Small intestine (tissue), 7 donors: Measurements from ENCODE around the gene HMMR. TPM values are rescaled to one million over a fixed set of nuclear protein-coding genes. Genes with fewer than 3 reads are reported as not detected.

Source experiments
- DNase-seq, 2 donors: peaks; one replicate each; pipeline versions ENCODE4 v3.0.0 to v3.0.0-alpha.2; 2013
- FAIRE-seq: peaks from 2 replicates; lab custom pipeline; 2012; peaks lifted over from hg19 to GRCh38; lab: Jason Lieb, UNC
- H3K27ac ChIP-seq, 3 donors: one replicate each; pipeline ENCODE4 v1.5.1; 2013; ENCODE audit warnings: low read length in 2 of 3, mild to moderate bottlenecking in 2 of 3, control low read depth in 1 of 3, inconsistent platforms in 1 of 3, low read depth in 1 of 3, moderate library complexity in 1 of 3
- H3K27me3 ChIP-seq, 3 donors: one replicate each; pipeline ENCODE4 v1.6.1; 2013; ENCODE audit warnings: low read length in 3 of 3, inconsistent platforms in 1 of 3; ENCODE audit not compliant: control insufficient read depth in 3 of 3, insufficient read depth in 3 of 3
- H3K36me3 ChIP-seq, 3 donors: one replicate each; pipeline ENCODE4 v1.6.1; 2013; ENCODE audit warnings: low read length in 3 of 3, inconsistent platforms in 1 of 3, low read depth in 1 of 3, mild to moderate bottlenecking in 1 of 3, moderate library complexity in 1 of 3; ENCODE audit not compliant: control insufficient read depth in 3 of 3, insufficient read depth in 2 of 3
- H3K4me1 ChIP-seq, 3 donors: one replicate each; pipeline ENCODE4 v1.6.1; 2013; ENCODE audit warnings: low read length in 2 of 3, inconsistent platforms in 1 of 3, low read depth in 1 of 3, mild to moderate bottlenecking in 1 of 3, moderate library complexity in 1 of 3; ENCODE audit not compliant: control insufficient read depth in 3 of 3, insufficient read depth in 2 of 3
- H3K4me3 ChIP-seq, 3 donors: one replicate each; pipeline ENCODE4 v1.5.1; 2013; ENCODE audit warnings: low read length in 3 of 3, control low read depth in 1 of 3, inconsistent platforms in 1 of 3, low read depth in 1 of 3, mild to moderate bottlenecking in 1 of 3, moderate library complexity in 1 of 3
- H3K9me3 ChIP-seq, 2 donors: one replicate each; pipeline ENCODE4 v1.6.1; 2013; ENCODE audit warnings: low read depth in 1 of 2, low read length in 1 of 2; ENCODE audit not compliant: control insufficient read depth in 2 of 2, insufficient read depth in 1 of 2
- WGBS, 3 donors: extraction: QIAGEN DNeasy Blood & Tissue Kit; methylation state at CpG; one replicate each; pipeline ENCODE4 v1.1.7; 2013; 5-methylcytosine and 5-hydroxymethylcytosine counted together
- polyA plus RNA-seq, 4 donors: library from polyadenylated mRNA; stranded (reverse) in 3 of 4; unstranded in 1 of 4; fragments of 200-250 nt in 3 of 4; fragments of 120-200 nt in 1 of 4; gene quantifications; one replicate each; pipeline versions ENCODE4 v1.2.1 to v1.2.3, GENCODE V29; 2013
- donor health status: healthy with polysubstance abuse.
- donor health status: control.
- donor health status: control.
- donor health status: Bipolar disorder and iron deficiency.
- donor health status: healthy.

HMMR gene
- polyA plus RNA-seq, 4 donors: 1.1 to 22.5 (median 7.0) TPM

DNA sequence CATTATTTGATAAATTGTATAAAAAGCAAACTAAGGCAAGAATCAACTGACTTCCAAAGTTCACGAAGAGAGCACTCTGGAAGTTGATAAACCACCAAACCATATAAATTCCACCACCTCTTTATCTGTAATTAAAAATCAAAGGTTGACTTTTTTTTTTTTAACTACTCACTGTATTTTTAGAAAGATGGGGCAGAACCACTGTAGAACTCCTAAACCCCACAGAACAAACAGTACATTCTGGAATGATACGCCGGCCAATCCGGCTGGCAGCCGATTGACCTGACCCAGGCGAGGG lies 23.5 kb upstream of the HMMR start:
- Histone ChIP-seq H3K36me3 (peaks cover 0 to 4% (median 0%) of the 10 kb centered on the region in 3 donors), H3K27me3 (no peaks in the 10 kb centered on the region), H3K4me3 (peak overlapping the region in 2 of 3 donors; percentile 59 to 90), H3K4me1 (peaks cover 0 to 13% (median 0%) of the 10 kb centered on the region in 3 donors), H3K9me3 (no peaks in the 10 kb centered on the region), H3K27ac (peak overlapping the region; percentile 13 to 94 (median 84))
- WGBS, 3 donors: 1 to 2% (median 1%) methylated on average over 6 of the region's 6 CpGs
- DNase-seq: no peak
- FAIRE-seq: peak; percentile 5

DNA sequence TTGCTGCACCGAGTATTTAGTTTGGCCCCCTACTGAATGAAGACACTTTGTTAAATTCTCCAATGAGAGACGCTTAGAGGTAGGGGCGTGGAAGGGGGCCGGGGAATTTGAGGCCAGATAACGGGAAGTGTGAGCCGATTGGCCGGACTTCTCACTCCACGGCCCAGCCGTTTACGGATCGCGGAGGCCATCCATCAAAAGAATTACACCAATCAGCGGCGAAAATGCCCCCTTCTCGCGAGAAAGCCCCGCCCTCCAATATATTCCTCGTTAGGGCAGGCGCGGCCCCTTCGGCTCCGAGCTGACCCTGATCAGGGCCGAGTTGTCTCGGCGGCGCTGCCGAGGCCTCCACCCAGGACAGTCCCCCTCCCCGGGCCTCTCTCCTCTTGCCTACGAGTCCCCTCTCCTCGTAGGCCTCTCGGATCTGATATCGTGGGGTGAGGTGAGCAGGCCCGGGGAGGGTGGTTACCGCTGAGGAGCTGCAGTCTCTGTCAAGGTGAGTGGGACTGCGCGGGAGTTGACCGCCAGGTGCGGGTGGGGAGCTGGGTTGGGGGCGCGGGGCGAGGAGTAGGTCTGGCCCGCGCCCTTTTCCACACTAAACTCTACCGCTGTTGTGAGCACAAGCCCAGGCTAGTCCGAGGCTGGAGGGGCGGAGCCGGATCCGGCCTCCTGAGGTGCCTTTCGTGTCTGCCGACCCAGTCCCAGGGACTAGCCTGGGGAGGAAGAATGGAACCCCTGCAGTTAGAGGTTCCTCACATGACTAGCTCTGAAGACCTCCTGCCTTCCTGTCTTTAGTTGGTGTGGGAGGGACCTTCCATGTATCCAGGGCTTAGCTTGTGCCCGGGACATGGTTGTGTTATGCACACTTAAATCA lies 22.9 kb upstream of the HMMR start, which contains the start of gene CCNG1:
Gene CCNG1, plus strand, starts transcription at position 287 of the 874 bp plus-strand sequence. CDS start 1,662 bp downstream, outside the sequence.
- H3K4me3 ChIP-seq: peak within 1 kb of the TSS; percentile 59 to 90 (median 61)
- FAIRE-seq: no peak
- H3K27ac ChIP-seq: peak within 1 kb of the TSS; percentile 75 to 94 (median 91)
- peaks cover 0 to 13% (median 0%) of the 10 kb centered on the region in 3 donors for H3K4me1 ChIP-seq
- no peaks in the 10 kb centered on the region for H3K9me3 ChIP-seq
- DNase-seq: peak; percentile 97 to 98
- peaks cover 0 to 6% (median 0%) of the 10 kb centered on the region in 3 donors for H3K36me3 ChIP-seq
- WGBS, 3 donors: 0 to 1% (median 0%) methylated on average over 50 to 51 of the region's 51 CpGs
- no peaks in the 10 kb centered on the region for H3K27me3 ChIP-seq

DNA sequence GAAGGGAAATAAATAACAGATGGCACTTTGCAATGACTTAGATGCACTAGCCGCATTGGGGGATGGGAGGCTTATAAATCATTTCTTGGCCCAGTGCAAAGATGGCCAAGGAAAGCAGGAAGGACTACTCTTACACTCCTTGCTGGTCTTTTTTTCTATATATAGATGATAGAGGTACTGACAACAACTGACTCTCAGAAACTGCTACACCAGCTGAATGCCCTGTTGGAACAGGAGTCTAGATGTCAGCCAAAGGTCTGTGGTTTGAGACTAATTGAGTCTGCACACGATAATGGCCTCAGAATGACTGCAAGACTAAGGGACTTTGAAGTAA lies 21.4 kb upstream of the HMMR start:
- FAIRE-seq (no peak), DNase-seq (peak; percentile 58 to 60)
- Histone ChIP-seq H3K36me3 (peaks cover 2 to 8% (median 4%) of the 10 kb centered on the region in 3 donors), H3K4me1 (peaks cover 0 to 11% (median 0%) of the 10 kb centered on the region in 3 donors), H3K27me3 (no peaks in the 10 kb centered on the region), H3K9me3 (no peaks in the 10 kb centered on the region), H3K27ac (peak overlapping the region in 2 of 3 donors; percentile 3 to 94), H3K4me3 (peak overlapping the region in 2 of 3 donors; percentile 59 to 90)
- WGBS, 3 donors: 7 to 33% (median 31%) methylated on average over 2 of the region's 2 CpGs

DNA sequence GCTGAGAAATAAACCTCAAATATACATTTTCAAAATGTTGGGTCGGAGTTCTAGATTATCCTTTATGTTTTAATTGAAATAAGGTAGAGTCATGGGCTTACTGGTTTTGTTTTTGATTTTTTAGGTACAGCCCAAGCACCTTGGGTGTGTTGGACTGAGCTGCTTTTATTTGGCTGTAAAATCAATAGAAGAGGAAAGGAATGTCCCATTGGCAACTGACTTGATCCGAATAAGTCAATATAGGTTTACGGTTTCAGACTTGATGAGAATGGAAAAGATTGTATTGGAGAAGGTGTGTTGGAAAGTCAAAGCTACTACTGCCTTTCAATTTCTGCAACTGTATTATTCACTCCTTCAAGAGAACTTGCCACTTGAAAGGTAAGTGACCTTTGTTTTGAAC lies 19.5 kb upstream of the HMMR start:
- FAIRE-seq (no peak), DNase-seq (no peak)
- Histone ChIP-seq H3K4me1 (peaks cover 0 to 4% (median 0%) of the 10 kb centered on the region in 3 donors), H3K27ac (no peak overlapping the region), H3K9me3 (no peaks in the 10 kb centered on the region), H3K4me3 (peak overlapping the region in 2 of 3 donors; percentile 2 to 4), H3K36me3 (peaks cover 4 to 11% (median 8%) of the 10 kb centered on the region in 3 donors), H3K27me3 (no peaks in the 10 kb centered on the region)
- WGBS, 3 donors: 90 to 93% (median 91%) methylated on average over 3 of the region's 3 CpGs

DNA sequence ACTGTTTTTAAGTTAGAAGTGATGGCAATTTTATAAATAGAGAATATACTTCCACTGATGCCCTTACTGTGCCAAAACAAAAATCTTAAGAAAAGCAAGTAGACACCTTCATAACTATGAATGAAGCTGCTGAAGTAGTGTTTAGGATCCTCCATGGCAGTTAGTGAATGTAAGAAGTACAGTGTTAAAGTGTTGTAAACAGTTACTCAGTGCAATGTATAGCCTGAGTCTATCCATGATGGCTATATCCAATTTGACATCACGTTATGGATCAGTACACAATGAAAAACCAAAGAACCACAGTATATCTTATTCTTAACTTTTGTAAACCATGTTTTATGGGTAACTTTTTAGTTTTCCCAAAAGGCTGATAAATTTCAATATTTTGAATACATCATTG lies 15.9 kb upstream of the HMMR start:
- WGBS, 3 donors: 81 to 94% (median 87%) methylated on average over 1 of the region's 1 CpG
- H3K9me3 ChIP-seq: no peaks in the 10 kb centered on the region
- DNase-seq: no peak
- H3K27me3 ChIP-seq: no peaks in the 10 kb centered on the region
- H3K27ac ChIP-seq: no peak overlapping the region
- H3K36me3 ChIP-seq: peaks cover 11 to 19% (median 16%) of the 10 kb centered on the region in 3 donors
- H3K4me1 ChIP-seq: no peaks in the 10 kb centered on the region
- no peak overlapping the region for H3K4me3 ChIP-seq
- no peak for FAIRE-seq

DNA sequence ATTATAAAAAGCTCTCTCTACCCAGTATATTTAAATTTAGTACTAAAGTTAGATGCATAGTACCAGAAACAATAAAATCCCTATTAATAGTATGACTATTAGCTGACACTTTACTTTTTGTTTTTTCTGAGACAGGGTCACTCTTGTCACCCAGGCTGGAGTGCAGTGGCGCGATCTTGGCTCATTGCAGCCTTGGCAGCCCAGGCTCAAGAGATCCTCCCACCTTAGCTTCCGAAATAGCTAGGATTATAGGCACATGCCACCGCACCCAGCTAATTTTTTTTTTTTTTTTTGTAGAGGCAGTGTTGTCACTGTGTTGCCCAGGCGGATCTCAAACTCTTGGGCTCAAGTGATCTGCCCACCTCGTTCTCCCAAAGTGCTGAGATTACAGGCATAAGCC lies 15.1 kb upstream of the HMMR start:
- FAIRE-seq: no peak
- DNase-seq: no peak

DNA sequence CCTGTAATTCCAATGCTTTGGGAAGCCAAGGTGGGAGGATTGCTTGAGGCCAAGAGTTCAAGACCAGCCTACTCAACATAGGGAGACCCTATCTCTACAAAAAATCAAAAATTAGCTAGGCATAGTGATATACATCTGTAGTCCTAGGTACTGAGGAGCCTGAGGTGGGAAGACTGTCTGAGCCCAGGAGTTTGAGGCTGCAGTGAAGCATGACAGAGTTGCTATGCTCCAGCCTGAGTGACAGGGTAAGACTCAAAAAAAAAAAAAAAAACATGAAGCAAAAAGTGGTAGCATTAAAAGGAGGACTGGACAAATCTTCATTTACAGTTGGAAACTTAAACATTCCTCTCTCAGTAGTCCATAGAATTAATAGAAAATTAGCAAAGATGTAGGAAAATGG lies 13.2 kb upstream of the HMMR start:
- DNase-seq (no peak), FAIRE-seq (no peak)
- Histone ChIP-seq H3K4me3 (no peak overlapping the region), H3K36me3 (peaks cover 11 to 28% (median 12%) of the 10 kb centered on the region in 3 donors), H3K27me3 (no peaks in the 10 kb centered on the region), H3K9me3 (no peaks in the 10 kb centered on the region), H3K27ac (no peak overlapping the region), H3K4me1 (no peaks in the 10 kb centered on the region)

More for the DNA sequence above, 15.1 kb upstream of the HMMR start:
- Histone ChIP-seq H3K27ac (no peak overlapping the region), H3K4me1 (no peaks in the 10 kb centered on the region), H3K4me3 (no peak overlapping the region), H3K27me3 (no peaks in the 10 kb centered on the region), H3K36me3 (peaks cover 11 to 23% (median 16%) of the 10 kb centered on the region in 3 donors), H3K9me3 (no peaks in the 10 kb centered on the region)
- 95 to 97% (median 96%) methylated on average over 6 of the region's 6 CpGs for WGBS, 3 donors

DNA sequence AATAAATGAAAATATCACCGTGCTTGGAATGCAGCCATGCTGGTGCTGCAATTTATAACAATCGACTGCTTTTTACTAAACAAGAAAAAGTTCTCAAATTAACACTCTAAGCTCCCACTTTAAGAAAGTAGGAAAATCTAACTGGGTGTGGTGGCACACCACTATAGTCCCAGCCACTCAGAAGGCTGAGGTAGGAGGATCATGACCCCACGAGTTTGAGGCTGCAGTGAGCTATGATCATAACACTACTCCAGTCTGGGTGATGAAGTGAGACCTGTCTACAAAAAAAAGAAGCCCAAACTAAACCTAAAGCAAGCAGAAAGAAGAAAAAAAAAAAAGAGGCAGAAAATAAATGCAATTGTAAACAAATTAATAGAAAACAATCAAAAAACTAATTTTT lies 12.6 kb upstream of the HMMR start:
- Histone ChIP-seq H3K36me3 (peaks cover 10 to 27% (median 11%) of the 10 kb centered on the region in 3 donors), H3K27me3 (no peaks in the 10 kb centered on the region), H3K27ac (no peak overlapping the region), H3K4me1 (no peaks in the 10 kb centered on the region), H3K9me3 (no peaks in the 10 kb centered on the region), H3K4me3 (no peak overlapping the region)
- FAIRE-seq: no peak
- no peak for DNase-seq
- 81 to 90% (median 90%) methylated on average over 3 of the region's 3 CpGs for WGBS, 3 donors
